Lower lobe of right lung (tissue), 2 donors: Measurements from ENCODE around the gene SERPINB6. TPM values are rescaled to one million over a fixed set of nuclear protein-coding genes. Genes with fewer than 3 reads are reported as not detected.
"Not testable (repeated sequence)": the region's sequence is repeated elsewhere in the genome, so short reads cannot be mapped to it uniquely, and the experiment has no call there.

Experiments
- ATAC-seq, 2 donors: fragments of 200-7000 bp; cut with Tn5 transposase; one replicate each; pipeline ENCODE4 v1.9.1; 2020 to 2022; ENCODE audit warnings: mild to moderate bottlenecking in 2 of 2, moderate library complexity in 2 of 2
- DNase-seq: peaks from one replicate; pipeline ENCODE4 v3.0.0-alpha.2; 2020
- H3K27ac ChIP-seq: fragments of 200-600 bp; one replicate; pipeline ENCODE4 v1.8.0; 2022
- H3K27me3 ChIP-seq: fragments of 200-600 bp; one replicate; pipeline ENCODE4 v1.8.0; 2022; ENCODE audit warnings: low read depth
- H3K36me3 ChIP-seq: fragments of 200-600 bp; one replicate; pipeline ENCODE4 v1.8.0; 2022; ENCODE audit warnings: mild to moderate bottlenecking
- H3K4me1 ChIP-seq: fragments of 200-600 bp; one replicate; pipeline ENCODE4 v1.8.0; 2022
- H3K4me3 ChIP-seq: fragments of 200-600 bp; one replicate; pipeline ENCODE4 v1.8.0; 2022; ENCODE audit warnings: mild to moderate bottlenecking
- H3K9me3 ChIP-seq: fragments of 200-600 bp; one replicate; pipeline ENCODE4 v1.8.0; 2022
- CTCF ChIP-seq: fragments of 200-600 bp; IDR thresholded peaks from one replicate; pipeline ENCODE4 v1.8.0; 2022; ENCODE audit warnings: antibody characterized with exemption, mild to moderate bottlenecking
- intact Hi-C: fragments of 100-400 bp; cut with DNase I; formaldehyde crosslinking; loops from one replicate; pipeline ENCODE4 v1.11.0; 2022
- total RNA-seq: library from RNA; stranded (reverse); fragmentation: NEBNext Ultra II Directional; extraction: Animal tissue kit (Norgen Biotek cat#: 25700); gene quantifications from one replicate; pipeline ENCODE4 v1.2.1, GENCODE V29; 2021
- donor health status: DM: no; HTN: yes; CAD: no; lungs with severe emphysema.

SERPINB6 gene
- total RNA-seq, 1 donor from 2014 or later = 160 TPM

- TF ChIP-seq CTCF = no peak
- intact Hi-C loops = no loop called here
- no peaks in the 10 kb centered on the region for H3K27me3 ChIP-seq
- H3K4me1 ChIP-seq = peaks cover 19% of the 10 kb centered on the region
- ATAC-seq (peak; percentile 57), DNase-seq (peak; percentile 82)
- peak overlapping the region; percentile 86 for H3K4me3 ChIP-seq
- H3K27ac ChIP-seq = peak overlapping the region; percentile 78
- no peaks in the 10 kb centered on the region for H3K9me3 ChIP-seq
- H3K36me3 ChIP-seq = no peaks in the 10 kb centered on the region
Measured at GRCh38 chr6:2998998-2999617, 27.7 kb upstream of the SERPINB6 start.

GRCh38 chr6:2998249-2998997 lies 27.1 kb upstream of the SERPINB6 start:
- H3K27me3 ChIP-seq, H3K36me3 ChIP-seq, intact Hi-C loops, DNase-seq, H3K9me3 ChIP-seq: not testable (repeated sequence)
- Histone ChIP-seq H3K4me1 (peaks cover 19% of the 10 kb centered on the region), H3K27ac (peak overlapping the region; percentile 78), H3K4me3 (peak overlapping the region; percentile 86)
- peak; percentile 84 to 87 for ATAC-seq
- TF ChIP-seq CTCF = peak; percentile 67

GRCh38 chr6:2993755-2994317 lies 22.5 kb upstream of the SERPINB6 start:
- ATAC-seq = no peak
- TF ChIP-seq CTCF = no peak
- Histone ChIP-seq H3K9me3 (no peaks in the 10 kb centered on the region), H3K4me3 (no peak overlapping the region), H3K4me1 (peaks cover 17% of the 10 kb centered on the region), H3K27ac (no peak overlapping the region), H3K27me3 (no peaks in the 10 kb centered on the region), H3K36me3 (no peaks in the 10 kb centered on the region)
- no peak for DNase-seq
- intact Hi-C loops = no loop called here

GRCh38 chr6:2992330-2992979 lies 21.1 kb upstream of the SERPINB6 start:
- intact Hi-C loops = no loop called here
- H3K27me3 ChIP-seq = no peaks in the 10 kb centered on the region

More at GRCh38 chr6:2992330-2992979, 21.1 kb upstream of the SERPINB6 start:
- no peaks in the 10 kb centered on the region for H3K36me3 ChIP-seq
- no peak for ATAC-seq
- no peak overlapping the region for H3K4me3 ChIP-seq
- no peak for TF ChIP-seq CTCF
- H3K4me1 ChIP-seq = peaks cover 21% of the 10 kb centered on the region
- H3K27ac ChIP-seq = no peak overlapping the region
- no peak for DNase-seq
- no peaks in the 10 kb centered on the region for H3K9me3 ChIP-seq
